Calu3 (cell line): ENCODE results near the gene CP. TPM values are rescaled to one million over a fixed set of nuclear protein-coding genes. Genes with fewer than 3 reads are reported as not detected.
A peak's percentile ranks its signal among the peaks of the same experiment; 100 is the strongest.

Source experiments
- BruUV-seq: library from RNA; stranded (reverse); fragments of 400-500 nt; replicated peaks from 2 replicates; lab custom pipeline; 2021; lab: Mats Ljungman, UMichigan
- CTCF ChIA-PET: fragments of 300-600 bp; sonication (Branson Sonifier 250); formaldehyde crosslinking; loops from one replicate; lab custom pipeline; 2022; ENCODE audit warnings: antibody characterized with exemption; lab: Charles Lee
- DNase-seq: peaks from one replicate; pipeline ENCODE4 v3.0.0; 2022
- H3K27ac Mint-ChIP-seq: one replicate; pipeline ENCODE4 v1.8.0; 2022; ENCODE audit warnings: mixed read lengths; ENCODE audit not compliant: unreplicated experiment
- H3K27me3 Mint-ChIP-seq: one replicate; pipeline ENCODE4 v1.8.0; 2022; ENCODE audit warnings: mixed read lengths; ENCODE audit not compliant: unreplicated experiment
- H3K36me3 Mint-ChIP-seq: one replicate; pipeline ENCODE4 v1.8.0; 2022; ENCODE audit warnings: mild to moderate bottlenecking, moderate library complexity, mixed read lengths; ENCODE audit not compliant: insufficient read depth, unreplicated experiment
- H3K4me1 Mint-ChIP-seq: one replicate; pipeline ENCODE4 v1.8.0; 2022; ENCODE audit warnings: mild to moderate bottlenecking, low read depth, mixed read lengths; ENCODE audit not compliant: unreplicated experiment
- H3K4me3 Mint-ChIP-seq: one replicate; pipeline ENCODE4 v1.8.0; 2022; ENCODE audit warnings: mild to moderate bottlenecking, low read depth, moderate library complexity, mixed read lengths; ENCODE audit not compliant: unreplicated experiment
- H3K9me3 Mint-ChIP-seq: one replicate; pipeline ENCODE4 v1.8.0; 2022; ENCODE audit warnings: low read depth, mixed read lengths; ENCODE audit not compliant: unreplicated experiment
- CTCF ChIP-seq: fragments of 200-600 bp; IDR thresholded peaks from one replicate; pipeline ENCODE4 v1.8.0; 2022; ENCODE audit warnings: antibody characterized with exemption; ENCODE audit not compliant: unreplicated experiment
- intact Hi-C: fragments of 100-400 bp; cut with micrococcal nuclease; formaldehyde crosslinking; loops from one replicate; pipeline ENCODE4 v1.10.0; 2022; ENCODE audit not compliant: unreplicated experiment
- total RNA-seq: library from RNA; stranded (reverse); gene quantifications from 2 replicates; pipeline ENCODE4 v1.2.3, GENCODE V29; 2022

Gene CP
- total RNA-seq, 1 experiment from 2014 or later = 5.4 TPM

GRCh38 chr3:149212386-149212785 is 9.2 kb downstream of the CP start:
- peaks cover 40% of the 10 kb centered on the region for H3K4me1 Mint-ChIP-seq
- no peak overlapping the region for H3K27ac Mint-ChIP-seq
- CTCF ChIA-PET = interaction anchor here (0.6 kb wide), 1 partner anchor 126 kb away, joined by 3 read pairs; the partner anchor contains the start of gene HLTF
- H3K9me3 Mint-ChIP-seq = no peaks in the 10 kb centered on the region
- no TSS peak for BruUV-seq
- H3K27me3 Mint-ChIP-seq = no peaks in the 10 kb centered on the region
- H3K4me3 Mint-ChIP-seq = no peak overlapping the region
- TF ChIP-seq CTCF = no peak
- intact Hi-C loops = no loop called here
- no peak for DNase-seq
- H3K36me3 Mint-ChIP-seq = no peaks in the 10 kb centered on the region

GRCh38 chr3:149209431-149209830 is 12.2 kb downstream of the CP start:
- TF ChIP-seq CTCF = no peak
- H3K27me3 Mint-ChIP-seq = no peaks in the 10 kb centered on the region
- intact Hi-C loops = no loop called here
- peaks cover 30% of the 10 kb centered on the region for H3K4me1 Mint-ChIP-seq
- no peaks in the 10 kb centered on the region for H3K36me3 Mint-ChIP-seq
- no peak for DNase-seq
- no TSS peak for BruUV-seq
- no peak overlapping the region for H3K27ac Mint-ChIP-seq
- H3K9me3 Mint-ChIP-seq = no peaks in the 10 kb centered on the region
- no peak overlapping the region for H3K4me3 Mint-ChIP-seq
- CTCF ChIA-PET = no interaction called here

- intact Hi-C loops = no loop called here
- TF ChIP-seq CTCF = no peak
These were observed 14.2 kb downstream of the CP start for GRCh38 chr3:149207475-149207874.

GRCh38 chr3:149204390-149204991 is 17.1 kb downstream of the CP start:
- Mint-ChIP-seq H3K9me3 (no peaks in the 10 kb centered on the region), H3K4me1 (peaks cover 30% of the 10 kb centered on the region), H3K4me3 (no peak overlapping the region), H3K27ac (peak overlapping the region; percentile 44), H3K27me3 (no peaks in the 10 kb centered on the region), H3K36me3 (no peaks in the 10 kb centered on the region)
- BruUV-seq = no TSS peak
- CTCF ChIA-PET = interaction anchor here (0.6 to 1.3 kb wide), 5 partner anchors 9 to 84 kb away, joined by 3 to 5 read pairs (median 4); no protein-coding TSS in a partner anchor
- intact Hi-C loops = loop anchor here (1.0 to 5.0 kb wide), 2 partner anchors 11 to 68 kb away; no protein-coding TSS in a partner anchor
- DNase-seq = peak; percentile 34
- TF ChIP-seq CTCF = no peak

More at GRCh38 chr3:149207475-149207874, 14.2 kb downstream of the CP start:
- no peaks in the 10 kb centered on the region for H3K9me3 Mint-ChIP-seq
- H3K4me3 Mint-ChIP-seq = no peak overlapping the region
- peaks cover 33% of the 10 kb centered on the region for H3K4me1 Mint-ChIP-seq
- CTCF ChIA-PET = interaction anchor here (0.6 kb wide), 1 partner anchor 58 kb away, joined by 4 read pairs; no protein-coding TSS in a partner anchor
- H3K27me3 Mint-ChIP-seq = no peaks in the 10 kb centered on the region
- no peak for DNase-seq
- no TSS peak for BruUV-seq
- H3K27ac Mint-ChIP-seq = no peak overlapping the region
- no peaks in the 10 kb centered on the region for H3K36me3 Mint-ChIP-seq
